GM19467 (cell line): ENCODE data around the gene CNTN5.
"Not testable (repeated sequence)": the region's sequence is repeated elsewhere in the genome, so short reads cannot be mapped to it uniquely, and the experiment has no call there.

Experiments
- ATAC-seq: cut with Tn5 transposase; IDR thresholded peaks from one replicate; pipeline ENCODE4 v1.9.1; 2021; ENCODE audit warnings: mild to moderate bottlenecking, moderate library complexity; ENCODE audit not compliant: unreplicated experiment

CNTN5 gene

DNA sequence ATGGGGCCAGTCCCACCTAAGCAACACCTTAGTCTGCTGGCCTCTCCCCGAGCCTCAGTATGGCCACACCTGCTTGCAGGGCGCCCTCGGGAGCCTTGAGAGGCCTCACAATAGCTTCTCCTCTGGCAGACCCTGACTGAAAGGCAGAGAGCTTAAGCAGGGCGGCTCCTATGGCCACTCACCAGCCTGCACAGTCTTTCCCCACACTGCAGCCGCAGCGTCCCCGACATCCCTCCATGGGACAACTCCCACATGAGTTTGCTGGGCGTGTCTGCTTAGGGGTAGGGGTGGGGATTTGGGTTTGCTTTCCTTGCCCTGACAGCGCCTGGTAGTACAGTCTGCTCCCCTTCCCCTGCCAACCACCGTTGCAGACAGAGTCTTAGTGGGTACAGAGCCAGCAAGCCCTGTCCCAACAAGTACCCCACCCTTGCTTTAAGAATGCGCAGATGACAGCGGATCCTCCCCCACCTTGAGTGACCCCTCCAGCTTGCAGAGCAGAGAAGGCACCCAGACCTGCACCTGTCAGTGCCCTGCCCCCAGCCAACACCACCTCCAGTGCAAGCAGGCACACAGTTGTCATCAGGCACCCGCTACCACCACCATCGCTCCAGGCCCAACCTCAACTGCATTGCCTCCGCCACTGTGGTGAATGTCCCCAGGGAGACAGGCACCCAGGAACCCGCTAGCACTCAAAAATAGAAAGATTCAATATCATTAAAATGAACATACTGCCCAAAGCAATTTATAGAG, 1252.5 kb downstream of the CNTN5 start:
- ATAC-seq: no peak

DNA sequence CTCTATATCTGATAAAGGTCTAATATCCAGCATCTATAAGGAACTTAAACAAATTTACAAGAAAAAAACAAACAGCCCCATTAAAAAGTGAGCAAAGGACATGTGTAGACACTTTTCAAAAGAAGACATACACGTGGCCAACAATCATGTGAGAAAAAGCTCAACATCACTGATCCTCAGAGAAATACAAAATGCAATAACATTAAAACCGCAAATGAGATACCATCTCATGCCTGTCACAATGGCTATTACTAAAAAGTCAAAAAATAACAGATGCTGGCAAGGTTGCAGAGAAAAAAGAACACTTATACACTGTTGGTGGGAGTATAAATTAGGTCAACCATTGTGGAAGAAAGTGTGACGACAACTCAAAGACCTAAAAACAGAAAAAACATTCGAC, 1253.7 kb downstream of the CNTN5 start:
- not testable (repeated sequence) for ATAC-seq

DNA sequence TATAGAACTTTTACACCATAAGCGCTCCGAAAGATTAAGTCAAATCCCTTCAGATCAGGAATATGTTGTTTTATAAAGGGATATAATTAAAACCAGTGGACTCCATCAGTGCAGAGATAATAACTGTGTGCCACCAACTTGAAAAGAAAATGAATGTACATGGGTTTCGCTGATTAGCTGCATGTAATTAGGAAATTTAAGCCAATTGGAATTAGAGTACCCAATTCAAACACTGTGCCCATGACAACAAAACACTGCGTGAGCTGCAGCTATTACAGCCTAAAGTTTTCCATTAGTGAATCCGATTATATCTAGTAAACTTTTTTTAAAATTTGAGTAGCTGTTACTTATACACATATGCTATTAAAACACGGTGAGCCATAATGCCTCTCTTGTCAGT, 1274.0 kb downstream of the CNTN5 start:
- ATAC-seq: no peak

- ATAC-seq: no peak
Observed at GRCh38 chr11:100296051-100296679, 1275.4 kb downstream of the CNTN5 start.

DNA sequence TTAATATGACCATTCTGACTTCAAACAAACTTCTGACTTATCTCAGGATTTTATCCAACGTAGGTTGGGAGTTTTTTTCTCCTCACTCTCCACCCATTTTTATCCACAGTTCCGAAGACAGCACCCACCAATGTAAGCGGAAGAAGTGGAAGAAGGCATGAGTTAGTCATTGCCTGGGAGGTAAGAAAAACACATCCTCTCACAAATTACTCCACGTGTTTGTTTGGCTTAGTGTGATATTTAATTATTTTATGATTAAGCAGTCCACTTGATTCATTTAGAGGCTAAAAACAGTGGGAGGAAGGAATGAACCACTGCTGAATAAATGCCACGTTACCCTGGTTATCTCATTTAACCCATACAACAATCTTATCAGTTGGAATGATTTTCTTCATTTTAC, 1276.8 kb downstream of the CNTN5 start:
- no peak for ATAC-seq

GRCh38 chr11:100302824-100303223, 1282.1 kb downstream of the CNTN5 start:
- no peak for ATAC-seq

GRCh38 chr11:100303897-100304296, 1283.1 kb downstream of the CNTN5 start:
- ATAC-seq: no peak

DNA sequence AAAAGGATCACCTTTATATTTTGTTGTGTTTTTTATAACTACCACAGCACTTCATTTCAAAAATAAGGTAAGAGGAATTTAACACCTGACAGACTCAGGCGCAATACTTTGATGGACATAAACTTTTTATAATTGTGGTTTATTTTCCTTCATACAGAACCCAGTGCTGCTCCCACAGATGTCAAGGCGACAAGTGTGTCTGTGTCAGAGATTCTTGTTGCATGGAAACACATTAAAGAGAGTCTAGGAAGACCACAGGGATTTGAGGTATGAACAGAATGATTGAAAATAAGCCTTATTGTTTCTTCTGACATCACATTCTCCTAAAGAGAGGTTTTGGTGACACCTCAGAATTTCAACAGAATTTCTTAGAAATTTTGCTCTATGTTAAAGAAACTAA, 1287.5 kb downstream of the CNTN5 start:
- ATAC-seq: no peak

- no peak for ATAC-seq
Observed at GRCh38 chr11:100315946-100316345, 1295.2 kb downstream of the CNTN5 start.

DNA sequence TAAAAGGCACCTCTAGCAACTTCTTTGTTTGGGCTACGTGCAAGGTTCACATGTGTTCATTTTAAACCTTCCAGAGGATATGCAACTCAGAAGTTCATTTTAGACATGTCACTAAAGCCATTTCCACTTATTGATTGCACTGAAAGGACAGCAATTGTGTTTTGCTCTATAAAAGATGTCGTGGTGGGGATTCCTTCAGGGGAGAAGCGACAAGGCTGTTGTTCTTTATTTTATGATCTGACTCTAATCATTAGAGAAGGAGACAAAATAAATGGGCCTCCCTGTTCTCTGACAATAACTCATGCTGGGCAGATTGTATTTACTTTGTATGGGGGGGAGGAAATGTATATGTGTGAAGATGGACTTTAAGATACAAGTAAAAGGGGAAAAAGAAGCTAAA, 1296.2 kb downstream of the CNTN5 start:
- ATAC-seq: no peak

DNA sequence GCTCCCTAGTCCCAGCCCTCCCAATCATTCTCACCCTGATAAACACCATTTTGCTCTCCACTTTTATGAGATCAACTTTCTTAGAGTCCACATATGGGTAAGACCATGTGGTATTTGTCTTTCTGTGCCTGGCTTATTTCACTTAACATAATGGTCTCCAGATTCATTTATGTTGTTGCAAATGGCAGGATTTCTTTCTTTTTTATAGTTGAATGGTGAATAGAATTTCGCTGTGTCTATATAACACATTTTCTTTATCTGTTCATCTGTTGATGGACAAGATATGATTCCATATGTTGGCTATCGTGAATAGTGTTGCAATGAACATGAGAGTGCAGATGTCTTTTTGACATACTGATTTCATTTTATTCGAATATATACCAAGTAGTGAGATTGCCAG, 1298.9 kb downstream of the CNTN5 start:
- ATAC-seq: no peak

GRCh38 chr11:100328626-100329340, 1308.0 kb downstream of the CNTN5 start:
- ATAC-seq: no peak

DNA sequence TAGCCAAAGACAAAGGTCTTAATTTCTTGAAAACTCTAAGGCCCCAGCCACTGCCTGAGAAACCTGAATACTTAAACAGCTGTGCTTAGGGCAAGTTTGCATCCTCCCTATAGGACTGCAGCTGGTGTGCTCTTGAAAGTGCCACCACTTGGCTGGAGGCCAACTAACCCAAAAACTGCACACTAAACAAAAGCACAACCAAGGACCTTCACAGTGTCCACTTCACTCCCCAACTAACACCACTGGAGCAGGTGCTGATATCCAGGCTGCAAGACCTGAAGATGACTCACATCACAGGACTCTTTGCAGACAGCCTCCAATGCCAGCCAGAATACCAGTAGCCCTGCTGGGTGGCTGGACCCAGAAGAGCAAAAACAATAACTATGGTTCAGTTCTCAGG, 1308.6 kb downstream of the CNTN5 start:
- no peak for ATAC-seq

GRCh38 chr11:100336873-100337272, 1316.1 kb downstream of the CNTN5 start:
- ATAC-seq: no peak

DNA sequence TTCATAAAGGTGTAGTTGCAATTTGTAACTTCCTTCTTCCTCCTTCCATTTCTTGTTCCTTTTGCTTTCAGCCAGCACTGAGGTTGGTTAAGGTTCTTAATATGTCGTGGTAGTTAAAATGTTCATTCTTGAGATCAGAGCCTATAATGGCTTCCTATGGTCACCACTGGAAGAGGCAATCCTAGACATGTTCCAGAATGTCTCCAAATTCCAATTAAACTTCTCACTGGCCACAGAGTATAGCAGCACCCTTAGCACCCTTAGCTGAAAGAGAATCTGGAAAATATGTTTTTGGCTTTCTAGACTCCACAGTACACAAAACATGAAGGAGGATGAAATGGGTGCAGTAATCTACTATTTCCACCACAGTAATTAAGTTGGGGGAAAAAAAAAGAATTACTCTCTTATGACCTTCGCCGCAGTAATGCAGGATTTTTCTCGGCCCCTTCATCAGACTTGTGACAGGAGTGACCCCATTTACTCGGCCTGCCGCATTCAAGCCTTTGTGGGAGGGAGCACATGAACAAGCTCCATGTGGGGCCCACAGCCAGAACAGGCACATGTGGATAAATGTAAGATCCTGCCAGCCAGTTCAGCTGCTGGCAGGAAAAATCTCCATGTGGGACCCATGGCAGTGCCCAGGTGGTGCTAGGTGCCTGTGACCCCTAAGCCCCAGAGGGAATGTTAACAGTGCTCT, 1317.5 kb downstream of the CNTN5 start:
- no peak for ATAC-seq

- ATAC-seq: no peak
Observed at GRCh38 chr11:100340466-100341319, 1319.9 kb downstream of the CNTN5 start.

- ATAC-seq: no peak
Observed at GRCh38 chr11:100353083-100353482, 1332.3 kb downstream of the CNTN5 start.

DNA sequence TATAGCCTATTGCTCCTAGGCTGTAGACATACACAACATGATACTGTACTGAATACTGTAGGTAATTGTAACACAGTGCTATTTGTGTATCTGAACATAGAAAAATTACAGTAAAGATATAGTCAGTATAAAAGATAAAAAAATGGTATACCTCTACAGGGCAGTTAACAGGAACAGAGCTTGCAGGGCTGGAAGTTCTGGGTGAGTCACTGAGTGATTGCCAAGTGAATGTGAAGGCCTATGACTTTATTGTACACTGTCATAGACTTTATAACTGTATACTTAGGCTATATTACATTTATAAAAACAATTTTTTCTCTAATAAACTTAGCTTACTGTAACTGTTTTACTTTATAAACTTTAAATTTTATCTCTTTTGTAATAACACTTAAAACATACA, 1334.0 kb downstream of the CNTN5 start:
- no peak for ATAC-seq

DNA sequence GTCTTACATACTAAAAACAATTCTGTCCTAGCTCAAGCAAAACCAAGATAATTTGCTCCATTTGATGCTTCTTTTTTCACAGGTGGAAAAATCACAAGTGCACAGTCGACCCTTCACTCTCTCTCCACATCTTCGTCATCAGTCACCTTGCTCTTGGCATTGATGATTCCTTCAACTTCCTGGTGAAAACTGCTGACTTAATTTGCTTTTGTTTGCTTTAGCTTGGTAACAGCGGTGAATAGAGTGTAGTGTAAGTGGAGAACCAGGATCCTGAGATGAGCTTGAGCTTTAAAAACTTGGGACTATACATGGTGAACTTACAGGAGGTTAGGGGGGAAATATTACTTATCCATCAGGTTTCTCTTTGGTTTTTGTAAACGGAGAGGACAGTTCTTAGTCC, 1335.3 kb downstream of the CNTN5 start:
- ATAC-seq: no peak

GRCh38 chr11:100359281-100359680, 1338.5 kb downstream of the CNTN5 start:
- ATAC-seq: no peak

- ATAC-seq: no peak
Observed at GRCh38 chr11:100367892-100368291, 1347.1 kb downstream of the CNTN5 start.
